HEK293 (cell line): Measurements from ENCODE around the gene NT5C1B.

ENCODE experiments used
- CTCF ChIA-PET: fragments of 350-600 bp; formaldehyde crosslinking; extraction: SDS; loops from one replicate; lab custom pipeline; 2021; ENCODE audit warnings: antibody characterized with exemption; lab: Yijun Ruan, JAX
- POLR2A ChIA-PET: fragments of 300-600 bp; formaldehyde crosslinking; extraction: SDS; loops from one replicate; lab custom pipeline; 2020; ENCODE audit warnings: antibody characterized with exemption, inconsistent platforms; lab: Yijun Ruan, JAX
- H3K27ac ChIP-seq: fragments of 200-500 bp; sonication (Bioruptor generic); 2 replicates; pipeline ENCODE4 v1.5.1; 2014; ENCODE audit warnings: low read depth, low read length, control low read depth, inconsistent platforms; ENCODE audit errors: extremely low read depth
- H3K36me3 ChIP-seq, 2 experiments: fragments of 200-500 bp in 1 of 2; sonication (Bioruptor generic) in 1 of 2; 1 replicate in 1 of 2; 2 replicates in 1 of 2; pipeline ENCODE4 v1.5.1; 2014 to 2017; ENCODE audit warnings: inconsistent platforms in 2 of 2, low read length in 2 of 2; ENCODE audit not compliant: control insufficient read depth in 2 of 2, insufficient read depth in 1 of 2
- H3K4me1 ChIP-seq: fragments of 200-500 bp; sonication (Bioruptor generic); 2 replicates; pipeline ENCODE4 v1.5.1; 2014; ENCODE audit warnings: mild to moderate bottlenecking, low read length, inconsistent platforms; ENCODE audit not compliant: control insufficient read depth, insufficient read depth
- H3K4me3 ChIP-seq: 2 replicates; pipeline ENCODE4 v1.5.1; 2011; ENCODE audit warnings: low read depth, mild to moderate bottlenecking, control low read depth, low read length, moderate library complexity
- H3K9me3 ChIP-seq: fragments of 200-500 bp; sonication (Bioruptor generic); 2 replicates; pipeline ENCODE4 v1.5.1; 2014; ENCODE audit warnings: low read depth, low read length, inconsistent platforms; ENCODE audit not compliant: control insufficient read depth, insufficient read depth
- BCL11B ChIP-seq: fragments of 450-650 bp; formaldehyde crosslinking; IDR thresholded peaks from 2 replicates; pipeline ENCODE4 v1.5.1; 2016; ENCODE audit warnings: low read depth, missing biosample characterization, missing genetic modification characterization
- IKZF3 ChIP-seq: fragments of 450-650 bp; IDR thresholded peaks from 2 replicates; pipeline ENCODE4 v1.5.0; 2018; ENCODE audit warnings: missing biosample characterization, mild to moderate bottlenecking, missing genetic modification characterization, moderate library complexity
- PRDM10 ChIP-seq: fragments of 450-650 bp; formaldehyde crosslinking; IDR thresholded peaks from 2 replicates; pipeline ENCODE4 v1.5.1; 2016; ENCODE audit warnings: missing biosample characterization, missing genetic modification characterization
- PRDM4 ChIP-seq: fragments of 450-650 bp; formaldehyde crosslinking; IDR thresholded peaks from 2 replicates; pipeline ENCODE4 v1.5.1; 2017; ENCODE audit warnings: missing biosample characterization, missing genetic modification characterization
- RBAK ChIP-seq: fragments of 450-650 bp; formaldehyde crosslinking; IDR thresholded peaks from 2 replicates; pipeline ENCODE4 v1.5.1; 2016; ENCODE audit warnings: missing biosample characterization, missing genetic modification characterization
- ZBTB7A ChIP-seq: fragments of 450-650 bp; formaldehyde crosslinking; IDR thresholded peaks from 2 replicates; pipeline ENCODE4 v1.5.1; 2016; ENCODE audit warnings: low read depth, missing biosample characterization, missing genetic modification characterization
- ZNF16 ChIP-seq: fragments of 450-650 bp; formaldehyde crosslinking; IDR thresholded peaks from 2 replicates; pipeline ENCODE4 v1.5.1; 2016; ENCODE audit warnings: low read depth, missing biosample characterization, missing genetic modification characterization
- ZNF169 ChIP-seq: fragments of 450-650 bp; formaldehyde crosslinking; IDR thresholded peaks from 2 replicates; pipeline ENCODE4 v1.5.1; 2016; ENCODE audit warnings: missing biosample characterization, missing genetic modification characterization
- ZNF202 ChIP-seq: fragments of 450-650 bp; formaldehyde crosslinking; IDR thresholded peaks from 2 replicates; pipeline ENCODE4 v1.5.1; 2016; ENCODE audit warnings: missing biosample characterization, missing genetic modification characterization, borderline replicate concordance
- ZNF24 ChIP-seq: fragments of 450-650 bp; formaldehyde crosslinking; IDR thresholded peaks from 2 replicates; pipeline ENCODE4 v1.5.1; 2016; ENCODE audit warnings: missing biosample characterization, missing genetic modification characterization
- ZNF266 ChIP-seq: fragments of 450-650 bp; formaldehyde crosslinking; IDR thresholded peaks from 2 replicates; pipeline ENCODE4 v1.5.1; 2016; ENCODE audit warnings: missing biosample characterization, missing genetic modification characterization, low read depth
- ZNF398 ChIP-seq: fragments of 450-650 bp; formaldehyde crosslinking; IDR thresholded peaks from 2 replicates; pipeline ENCODE4 v1.5.1; 2017; ENCODE audit warnings: missing biosample characterization, missing genetic modification characterization
- ZNF548 ChIP-seq: fragments of 450-650 bp; formaldehyde crosslinking; IDR thresholded peaks from 2 replicates; pipeline ENCODE4 v1.5.1; 2016; ENCODE audit warnings: missing biosample characterization, missing genetic modification characterization
- ZNF621 ChIP-seq: fragments of 450-650 bp; formaldehyde crosslinking; IDR thresholded peaks from 2 replicates; pipeline ENCODE4 v1.5.1; 2017; ENCODE audit warnings: missing biosample characterization, missing genetic modification characterization
- ZNF692 ChIP-seq: fragments of 450-650 bp; formaldehyde crosslinking; IDR thresholded peaks from 2 replicates; pipeline ENCODE4 v1.5.1; 2016; ENCODE audit warnings: missing biosample characterization, missing genetic modification characterization
- ZNF76 ChIP-seq: fragments of 450-650 bp; formaldehyde crosslinking; IDR thresholded peaks from 2 replicates; pipeline ENCODE4; 2016; ENCODE audit warnings: low read depth, missing biosample characterization, missing genetic modification characterization, borderline replicate concordance
- ZNF843 ChIP-seq: fragments of 450-650 bp; formaldehyde crosslinking; IDR thresholded peaks from 2 replicates; pipeline ENCODE4 v1.5.1; 2016; ENCODE audit warnings: missing biosample characterization, missing genetic modification characterization
- TF ChIP-seq, protein P1 (sequence below): fragments of 450-650 bp; formaldehyde crosslinking; IDR thresholded peaks from 2 replicates; pipeline ENCODE4; 2016; ENCODE audit warnings: missing biosample characterization, missing genetic modification characterization
- TF ChIP-seq, protein P2 (sequence below): fragments of 450-650 bp; formaldehyde crosslinking; IDR thresholded peaks from 2 replicates; pipeline ENCODE4 v1.5.1; 2016; ENCODE audit warnings: missing biosample characterization, missing genetic modification characterization, borderline replicate concordance

NT5C1B gene

GRCh38 chr2:18592372-18592771 lies 3.0 kb upstream of the NT5C1B start:
- Histone ChIP-seq H3K4me1 (no peaks in the 10 kb centered on the region), H3K36me3 (no peaks in the 10 kb centered on the region), H3K4me3 (no peak overlapping the region), H3K9me3 (no peaks in the 10 kb centered on the region), H3K27ac (no peak overlapping the region)
- ChIA-PET POLR2A (no interaction called here), CTCF (no interaction called here)
- TF ChIP-seq, protein P1, sequence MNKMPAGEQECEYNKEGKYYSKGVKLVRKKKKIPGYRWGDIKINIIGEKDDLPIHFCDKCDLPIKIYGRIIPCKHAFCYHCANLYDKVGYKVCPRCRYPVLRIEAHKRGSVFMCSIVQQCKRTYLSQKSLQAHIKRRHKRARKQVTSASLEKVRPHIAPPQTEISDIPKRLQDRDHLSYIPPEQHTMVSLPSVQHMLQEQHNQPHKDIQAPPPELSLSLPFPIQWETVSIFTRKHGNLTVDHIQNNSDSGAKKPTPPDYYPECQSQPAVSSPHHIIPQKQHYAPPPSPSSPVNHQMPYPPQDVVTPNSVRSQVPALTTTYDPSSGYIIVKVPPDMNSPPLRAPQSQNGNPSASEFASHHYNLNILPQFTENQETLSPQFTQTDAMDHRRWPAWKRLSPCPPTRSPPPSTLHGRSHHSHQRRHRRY: no peak
- TF ChIP-seq PRDM10 (no peak), BCL11B (tag by site-specific recombination) (no peak), ZNF24 (tag by site-specific recombination) (no peak), ZNF202 (tag by site-specific recombination) (no peak), ZNF843 (no peak), ZNF621 (tag by site-specific recombination) (no peak)

GRCh38 chr2:18588802-18589201 lies 567 bp downstream of the NT5C1B start:
- Histone ChIP-seq H3K4me1 (no peaks in the 10 kb centered on the region), H3K36me3 (no peaks in the 10 kb centered on the region), H3K9me3 (no peaks in the 10 kb centered on the region; the same call in 1 of the 2 replicates), H3K27ac (no peak overlapping the region), H3K4me3 (no peak overlapping the region)
- ChIA-PET CTCF (interaction anchor here (0.7 kb wide), 1 partner anchor 184 kb away, joined by 4 read pairs; no protein-coding TSS in a partner anchor), POLR2A (no interaction called here)
- TF ChIP-seq ZNF76 (tag by site-specific recombination) (no peak), PRDM4 (tag by site-specific recombination) (no peak), ZNF16 (no peak), ZNF548 (tag by site-specific recombination) (no peak), ZBTB7A (tag by site-specific recombination) (no peak), ZNF169 (no peak), ZNF398 (tag by site-specific recombination) (no peak), ZNF692 (tag by site-specific recombination) (no peak), ZNF266 (tag by site-specific recombination) (no peak), RBAK (tag by site-specific recombination) (no peak), IKZF3 (no peak)
- TF ChIP-seq, protein P2, sequence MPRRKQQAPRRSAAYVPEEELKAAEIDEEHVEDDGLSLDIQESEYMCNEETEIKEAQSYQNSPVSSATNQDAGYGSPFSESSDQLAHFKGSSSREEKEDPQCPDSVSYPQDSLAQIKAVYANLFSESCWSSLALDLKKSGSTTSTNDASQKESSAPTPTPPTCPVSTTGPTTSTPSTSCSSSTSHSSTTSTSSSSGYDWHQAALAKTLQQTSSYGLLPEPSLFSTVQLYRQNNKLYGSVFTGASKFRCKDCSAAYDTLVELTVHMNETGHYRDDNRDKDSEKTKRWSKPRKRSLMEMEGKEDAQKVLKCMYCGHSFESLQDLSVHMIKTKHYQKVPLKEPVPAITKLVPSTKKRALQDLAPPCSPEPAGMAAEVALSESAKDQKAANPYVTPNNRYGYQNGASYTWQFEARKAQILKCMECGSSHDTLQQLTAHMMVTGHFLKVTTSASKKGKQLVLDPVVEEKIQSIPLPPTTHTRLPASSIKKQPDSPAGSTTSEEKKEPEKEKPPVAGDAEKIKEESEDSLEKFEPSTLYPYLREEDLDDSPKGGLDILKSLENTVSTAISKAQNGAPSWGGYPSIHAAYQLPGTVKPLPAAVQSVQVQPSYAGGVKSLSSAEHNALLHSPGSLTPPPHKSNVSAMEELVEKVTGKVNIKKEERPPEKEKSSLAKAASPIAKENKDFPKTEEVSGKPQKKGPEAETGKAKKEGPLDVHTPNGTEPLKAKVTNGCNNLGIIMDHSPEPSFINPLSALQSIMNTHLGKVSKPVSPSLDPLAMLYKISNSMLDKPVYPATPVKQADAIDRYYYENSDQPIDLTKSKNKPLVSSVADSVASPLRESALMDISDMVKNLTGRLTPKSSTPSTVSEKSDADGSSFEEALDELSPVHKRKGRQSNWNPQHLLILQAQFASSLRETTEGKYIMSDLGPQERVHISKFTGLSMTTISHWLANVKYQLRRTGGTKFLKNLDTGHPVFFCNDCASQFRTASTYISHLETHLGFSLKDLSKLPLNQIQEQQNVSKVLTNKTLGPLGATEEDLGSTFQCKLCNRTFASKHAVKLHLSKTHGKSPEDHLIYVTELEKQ (tag by site-specific recombination): no peak
